ENCODE data around the gene SPINK4.

Gene SPINK4

GRCh38 chr9:33291901-33292300, 51.9 kb downstream of the SPINK4 start:
- H3K4me3 ChIP-seq, result peak overlapping the region; percentile 85
- no peak for DNase-seq (ENCODE audit: low spot score)
- peak overlapping the region in 1 of 2 donors; percentile 98 for H3K27ac ChIP-seq
- TF ChIP-seq CTCF (IDR thresholded peaks at IDR 0.05), result no peak

- TF ChIP-seq CTCF (IDR thresholded peaks at IDR 0.05), result no peak
- Histone ChIP-seq H3K27ac (no peak overlapping the region), H3K4me3 (no peak overlapping the region)
- DNase-seq (ENCODE audit: low spot score), result no peak
Observed at GRCh38 chr9:33293782-33294181, 53.8 kb downstream of the SPINK4 start.

GRCh38 chr9:33294670-33295432, 54.9 kb downstream of the SPINK4 start:
- no peak overlapping the region for H3K4me3 ChIP-seq

GRCh38 chr9:33295571-33295970, 55.6 kb downstream of the SPINK4 start:
- no peak for TF ChIP-seq CTCF (IDR thresholded peaks at IDR 0.05)
- no peak for DNase-seq (ENCODE audit: low spot score)
- H3K4me3 ChIP-seq, result no peak overlapping the region
- no peak overlapping the region for H3K27ac ChIP-seq

More at GRCh38 chr9:33294670-33295432, 54.9 kb downstream of the SPINK4 start:
- no peak overlapping the region for H3K27ac ChIP-seq
- TF ChIP-seq CTCF (IDR thresholded peaks at IDR 0.05), result no peak
- no peak for DNase-seq (ENCODE audit: low spot score)

GRCh38 chr9:33297432-33297831, 57.5 kb downstream of the SPINK4 start:
- TF ChIP-seq CTCF (IDR thresholded peaks at IDR 0.05), result no peak
- DNase-seq (ENCODE audit: low spot score), result no peak
- no peak overlapping the region for H3K4me3 ChIP-seq
- peak overlapping the region in 1 of 2 donors; percentile 4 for H3K27ac ChIP-seq

Data from coronary artery (tissue), 2 donors.